ENCODE measurements around the gene ASF1A. TPM values are rescaled to one million over a fixed set of nuclear protein-coding genes. Genes with fewer than 3 reads are reported as not detected.
"Not testable (repeated sequence)": the region's sequence is repeated elsewhere in the genome, so short reads cannot be mapped to it uniquely, and the experiment has no call there.

Gene ASF1A
- total RNA-seq, 1 donor, result 23.7 TPM

GRCh38 chr6:118860880-118861279, 33.1 kb upstream of the ASF1A start:
- no peak overlapping the region for H3K4me3 ChIP-seq (ENCODE audit: low read depth, low read length)
- DNase-seq (ENCODE audit: low read depth), result no peak
- no peak for TF ChIP-seq CTCF (IDR thresholded peaks at IDR 0.05; ENCODE audit: insufficient read depth, low read depth, low read length)

- TF ChIP-seq CTCF (IDR thresholded peaks at IDR 0.05; ENCODE audit: insufficient read depth, low read depth, low read length), result no peak
- no peak overlapping the region for H3K4me3 ChIP-seq (ENCODE audit: low read depth, low read length)
- no peak for DNase-seq (ENCODE audit: low read depth)
Observed at GRCh38 chr6:118862443-118862842, 31.5 kb upstream of the ASF1A start.

GRCh38 chr6:118864341-118865099, 29.4 kb upstream of the ASF1A start:
- H3K4me3 ChIP-seq (ENCODE audit: low read depth, low read length), result no peak overlapping the region
- no peak for DNase-seq (ENCODE audit: low read depth)
- no peak for TF ChIP-seq CTCF (IDR thresholded peaks at IDR 0.05; ENCODE audit: insufficient read depth, low read depth, low read length)

- TF ChIP-seq CTCF (IDR thresholded peaks at IDR 0.05; ENCODE audit: insufficient read depth, low read depth, low read length), result no peak
- H3K4me3 ChIP-seq (ENCODE audit: low read depth, low read length), result no peak overlapping the region
- DNase-seq (ENCODE audit: low read depth), result no peak
Observed at GRCh38 chr6:118865100-118865391, 28.9 kb upstream of the ASF1A start.

GRCh38 chr6:118867181-118867580, 26.8 kb upstream of the ASF1A start:
- H3K4me3 ChIP-seq (ENCODE audit: low read depth, low read length), result no peak overlapping the region
- no peak for DNase-seq (ENCODE audit: low read depth)
- TF ChIP-seq CTCF (IDR thresholded peaks at IDR 0.05; ENCODE audit: insufficient read depth, low read depth, low read length), result no peak

GRCh38 chr6:118868901-118869300, 25.1 kb upstream of the ASF1A start:
- DNase-seq (ENCODE audit: low read depth); H3K4me3 ChIP-seq (ENCODE audit: low read depth, low read length): not testable (repeated sequence)

- DNase-seq (ENCODE audit: low read depth), result no peak
- no peak overlapping the region for H3K4me3 ChIP-seq (ENCODE audit: low read depth, low read length)
- TF ChIP-seq CTCF (IDR thresholded peaks at IDR 0.05; ENCODE audit: insufficient read depth, low read depth, low read length), result no peak
Observed at GRCh38 chr6:118869350-118869749, 24.6 kb upstream of the ASF1A start.

Data from fibroblast of villous mesenchyme (primary cell).